ELF-1 (cell line): Measurements from ENCODE around the gene DESI1.
"Not testable (repeated sequence)": the region's sequence is repeated elsewhere in the genome, so short reads cannot be mapped to it uniquely, and the experiment has no call there.

Experiments used
- DNase-seq: peaks from one replicate; pipeline ENCODE4 v3.0.0-alpha.2; 2016; ENCODE audit warnings: low read depth, low spot score

Gene DESI1

GRCh38 chr22:41585898-41586297 is 34.9 kb downstream of the DESI1 start:
- DNase-seq: no peak

GRCh38 chr22:41584881-41585280 is 36.0 kb downstream of the DESI1 start:
- DNase-seq: no peak

GRCh38 chr22:41582694-41583093 is 38.1 kb downstream of the DESI1 start:
- DNase-seq: peak; percentile 71

GRCh38 chr22:41579997-41580355 is 40.9 kb downstream of the DESI1 start:
- DNase-seq: no peak

GRCh38 chr22:41579297-41579996 is 41.4 kb downstream of the DESI1 start:
- DNase-seq: no peak

GRCh38 chr22:41578818-41579217 is 42.0 kb downstream of the DESI1 start:
- DNase-seq: no peak

GRCh38 chr22:41578114-41578513 is 42.7 kb downstream of the DESI1 start:
- no peak for DNase-seq

- DNase-seq: peak; percentile 86
These were observed 44.0 kb downstream of the DESI1 start for GRCh38 chr22:41576877-41577276.

- no peak for DNase-seq
These were observed 45.3 kb downstream of the DESI1 start for GRCh38 chr22:41575533-41575932.

GRCh38 chr22:41574847-41575381 is 45.9 kb downstream of the DESI1 start:
- DNase-seq: no peak

GRCh38 chr22:41573677-41574076 is 47.2 kb downstream of the DESI1 start:
- no peak for DNase-seq

GRCh38 chr22:41572305-41572704 is 48.5 kb downstream of the DESI1 start:
- DNase-seq: not testable (repeated sequence)

- DNase-seq: no peak
These were observed 49.1 kb downstream of the DESI1 start for GRCh38 chr22:41571786-41572185.

- DNase-seq: no peak
These were observed 50.6 kb downstream of the DESI1 start for GRCh38 chr22:41570221-41570620.

- no peak for DNase-seq
These were observed 52.0 kb downstream of the DESI1 start for GRCh38 chr22:41568811-41569210.

GRCh38 chr22:41567512-41567768 is 53.4 kb downstream of the DESI1 start:
- DNase-seq: no peak

GRCh38 chr22:41565403-41566054 is 55.3 kb downstream of the DESI1 start:
- DNase-seq: peak; percentile 83

GRCh38 chr22:41564563-41564962 is 56.3 kb downstream of the DESI1 start:
- DNase-seq: no peak

- peak; percentile 58 for DNase-seq
These were observed 57.7 kb downstream of the DESI1 start for GRCh38 chr22:41563051-41563711.

GRCh38 chr22:41562461-41562860 is 58.4 kb downstream of the DESI1 start:
- DNase-seq: no peak

- no peak for DNase-seq
These were observed 59.1 kb downstream of the DESI1 start for GRCh38 chr22:41561788-41562187.

GRCh38 chr22:41561335-41561734 is 59.5 kb downstream of the DESI1 start:
- peak; percentile 30 for DNase-seq

- DNase-seq: peak; percentile 42
These were observed 60.8 kb downstream of the DESI1 start for GRCh38 chr22:41560095-41560471.
